ENCODE results near the gene FGFR1OP2. TPM values are rescaled to one million over a fixed set of nuclear protein-coding genes. Genes with fewer than 3 reads are reported as not detected.

Gene FGFR1OP2
- total RNA-seq, 1 experiment from 2014 or later: 86.9 TPM

DNA sequence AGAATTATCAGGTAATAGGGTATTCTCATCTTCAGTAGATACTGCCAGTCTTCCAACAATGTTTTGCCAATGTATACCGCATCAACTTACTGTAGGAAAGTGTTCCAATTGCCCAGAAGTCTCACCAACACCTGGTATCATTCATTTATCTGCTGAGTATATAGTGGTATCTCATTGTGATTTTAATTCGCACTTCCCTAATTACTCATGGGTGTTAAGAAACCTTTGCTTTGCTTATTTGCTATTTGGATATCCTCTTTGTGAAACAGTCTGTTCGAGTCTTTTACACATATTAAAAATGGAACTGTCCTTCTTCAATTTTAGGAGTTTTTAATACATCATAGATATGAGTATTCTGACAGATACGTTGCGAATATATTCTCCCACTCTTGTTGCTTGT lies 69.8 kb downstream of the FGFR1OP2 start:
- POLR2A ChIA-PET: no interaction called here
- H3K4me3 Mint-ChIP-seq (ENCODE audit: unreplicated experiment): no peak overlapping the region

GRCh38 chr12:27009881-27010301 lies 71.6 kb downstream of the FGFR1OP2 start:
- H3K27me3 Mint-ChIP-seq (ENCODE audit: insufficient read depth, unreplicated experiment): no peaks in the 10 kb centered on the region
- H3K4me1 Mint-ChIP-seq (ENCODE audit: low read depth, unreplicated experiment): peaks cover 23% of the 10 kb centered on the region
- H3K9me3 ChIP-seq: no peaks in the 10 kb centered on the region
- H3K27ac Mint-ChIP-seq (ENCODE audit: unreplicated experiment): no peak overlapping the region
- POLR2A ChIA-PET: no interaction called here
- no TSS peak for BruUV-seq (replicated peaks)
- CTCF ChIA-PET: no interaction called here
- no peaks in the 10 kb centered on the region for H3K9me3 Mint-ChIP-seq (ENCODE audit: unreplicated experiment)
- TF ChIP-seq, protein P1, sequence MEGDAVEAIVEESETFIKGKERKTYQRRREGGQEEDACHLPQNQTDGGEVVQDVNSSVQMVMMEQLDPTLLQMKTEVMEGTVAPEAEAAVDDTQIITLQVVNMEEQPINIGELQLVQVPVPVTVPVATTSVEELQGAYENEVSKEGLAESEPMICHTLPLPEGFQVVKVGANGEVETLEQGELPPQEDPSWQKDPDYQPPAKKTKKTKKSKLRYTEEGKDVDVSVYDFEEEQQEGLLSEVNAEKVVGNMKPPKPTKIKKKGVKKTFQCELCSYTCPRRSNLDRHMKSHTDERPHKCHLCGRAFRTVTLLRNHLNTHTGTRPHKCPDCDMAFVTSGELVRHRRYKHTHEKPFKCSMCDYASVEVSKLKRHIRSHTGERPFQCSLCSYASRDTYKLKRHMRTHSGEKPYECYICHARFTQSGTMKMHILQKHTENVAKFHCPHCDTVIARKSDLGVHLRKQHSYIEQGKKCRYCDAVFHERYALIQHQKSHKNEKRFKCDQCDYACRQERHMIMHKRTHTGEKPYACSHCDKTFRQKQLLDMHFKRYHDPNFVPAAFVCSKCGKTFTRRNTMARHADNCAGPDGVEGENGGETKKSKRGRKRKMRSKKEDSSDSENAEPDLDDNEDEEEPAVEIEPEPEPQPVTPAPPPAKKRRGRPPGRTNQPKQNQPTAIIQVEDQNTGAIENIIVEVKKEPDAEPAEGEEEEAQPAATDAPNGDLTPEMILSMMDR (IDR thresholded peaks at IDR 0.05; ENCODE audit: insufficient read depth in 1 of 2, low read depth in 1 of 2, low read length in 1 of 2, severe bottlenecking in 1 of 2, unreplicated experiment in 1 of 2): no peak
- peaks cover 6% of the 10 kb centered on the region for H3K36me3 Mint-ChIP-seq (ENCODE audit: insufficient read depth, unreplicated experiment)
- intact Hi-C loops (cut with micrococcal nuclease; ENCODE audit: unreplicated experiment): loop anchor here (5.0 kb wide), 1 partner anchor 178 kb away; the partner anchor contains the start of gene ITPR2
- peaks cover 20% of the 10 kb centered on the region for H3K4me1 ChIP-seq
- H3K4me3 ChIP-seq (ENCODE audit: low read depth, low read length): no peak overlapping the region
- H3K36me3 ChIP-seq (ENCODE audit: control insufficient read depth, insufficient read depth, low read length): no peaks in the 10 kb centered on the region
- DNase-seq: no peak
- no peak overlapping the region for H3K4me3 Mint-ChIP-seq (ENCODE audit: unreplicated experiment)
- H3K27me3 ChIP-seq (replicated peaks; ENCODE audit: control insufficient read depth, insufficient read depth, low read length): no peaks in the 10 kb centered on the region

More for the DNA sequence above, 69.8 kb downstream of the FGFR1OP2 start:
- no TSS peak for BruUV-seq (replicated peaks)
- CTCF ChIA-PET: no interaction called here
- TF ChIP-seq, protein P1 (IDR thresholded peaks at IDR 0.05; ENCODE audit: insufficient read depth in 1 of 2, low read depth in 1 of 2, low read length in 1 of 2, severe bottlenecking in 1 of 2, unreplicated experiment in 1 of 2): no peak
- H3K27me3 ChIP-seq (replicated peaks; ENCODE audit: control insufficient read depth, insufficient read depth, low read length): no peaks in the 10 kb centered on the region
- H3K4me3 ChIP-seq (ENCODE audit: low read depth, low read length): no peak overlapping the region
- peaks cover 25% of the 10 kb centered on the region for H3K4me1 ChIP-seq
- H3K9me3 ChIP-seq: no peaks in the 10 kb centered on the region
- no peak overlapping the region for H3K27ac Mint-ChIP-seq (ENCODE audit: unreplicated experiment)
- H3K27me3 Mint-ChIP-seq (ENCODE audit: insufficient read depth, unreplicated experiment): no peaks in the 10 kb centered on the region
- DNase-seq: no peak
- H3K4me1 Mint-ChIP-seq (ENCODE audit: low read depth, unreplicated experiment): peaks cover 35% of the 10 kb centered on the region
- H3K36me3 ChIP-seq (ENCODE audit: control insufficient read depth, insufficient read depth, low read length): no peaks in the 10 kb centered on the region
- H3K36me3 Mint-ChIP-seq (ENCODE audit: insufficient read depth, unreplicated experiment): peaks cover 6% of the 10 kb centered on the region
- intact Hi-C loops (cut with micrococcal nuclease; ENCODE audit: unreplicated experiment): no loop called here
- H3K9me3 Mint-ChIP-seq (ENCODE audit: unreplicated experiment): no peaks in the 10 kb centered on the region

- Histone ChIP-seq H3K9me3 (no peaks in the 10 kb centered on the region), H3K4me1 (peaks cover 18% of the 10 kb centered on the region), H3K4me3 (ENCODE audit: low read depth, low read length) (no peak overlapping the region), H3K36me3 (ENCODE audit: control insufficient read depth, insufficient read depth, low read length) (no peaks in the 10 kb centered on the region), H3K27me3 (replicated peaks; ENCODE audit: control insufficient read depth, insufficient read depth, low read length) (no peaks in the 10 kb centered on the region)
- no peak overlapping the region for H3K27ac Mint-ChIP-seq (ENCODE audit: unreplicated experiment)
- H3K9me3 Mint-ChIP-seq (ENCODE audit: unreplicated experiment): no peaks in the 10 kb centered on the region
- intact Hi-C loops (cut with micrococcal nuclease; ENCODE audit: unreplicated experiment): loop anchor here (5.0 kb wide), 1 partner anchor 180 kb away; the partner anchor contains the start of gene ITPR2
- no peaks in the 10 kb centered on the region for H3K27me3 Mint-ChIP-seq (ENCODE audit: insufficient read depth, unreplicated experiment)
- ChIA-PET POLR2A (interaction anchor here (1.6 kb wide), 1 partner anchor 10 kb away, joined by 11 read pairs; the partner anchor contains the start of gene MED21), CTCF (interaction anchor here (0.7 to 2.1 kb wide), 2 partner anchors 93 to 868 kb away, joined by 4 to 15 read pairs; no protein-coding TSS in a partner anchor)
- no TSS peak for BruUV-seq (replicated peaks)
- peaks cover 25% of the 10 kb centered on the region for H3K4me1 Mint-ChIP-seq (ENCODE audit: low read depth, unreplicated experiment)
- peak overlapping the region; percentile 17 for H3K4me3 Mint-ChIP-seq (ENCODE audit: unreplicated experiment)
- DNase-seq: no peak
- H3K36me3 Mint-ChIP-seq (ENCODE audit: insufficient read depth, unreplicated experiment): peaks cover 6% of the 10 kb centered on the region
- TF ChIP-seq, protein P1 (IDR thresholded peaks at IDR 0.05; ENCODE audit: insufficient read depth in 1 of 2, low read depth in 1 of 2, low read length in 1 of 2, severe bottlenecking in 1 of 2, unreplicated experiment in 1 of 2): no peak
Measured at GRCh38 chr12:27012239-27012981, 74.1 kb downstream of the FGFR1OP2 start.

Measured in Caco-2 (cell line).